HL-60 (cell line): Measurements from ENCODE around the gene SORCS2.

Experiments used
- DNase-seq, 2 experiments: peaks; one replicate each; pipeline ENCODE4 v3.0.0-alpha.2; 2010 to 2020; ENCODE audit warnings: low read depth in 1 of 2, low spot score in 1 of 2
- H3K27ac ChIP-seq: fragments of 250-450 bp; sonication (Bioruptor Pico); replicated peaks from 2 replicates; pipeline ENCODE4 v1.5.1; 2020; ENCODE audit warnings: mild to moderate bottlenecking, moderate library complexity
- H3K27me3 ChIP-seq: fragments of 250-450 bp; sonication (Bioruptor Pico); 2 replicates; pipeline ENCODE4 v1.5.1; 2021; ENCODE audit warnings: mild to moderate bottlenecking, moderate library complexity; ENCODE audit not compliant: insufficient read depth, poor library complexity, severe bottlenecking
- H3K4me3 ChIP-seq: replicated peaks from 2 replicates; pipeline ENCODE4 v1.5.1; 2011; ENCODE audit warnings: mild to moderate bottlenecking, control low read depth, low read length; ENCODE audit not compliant: insufficient read depth
- CTCF ChIP-seq: IDR thresholded peaks from one replicate; pipeline ENCODE4 v1.5.1; 2011; ENCODE audit warnings: low read length, control low read depth, inconsistent platforms; ENCODE audit not compliant: insufficient read depth
- GABPA ChIP-seq: IDR thresholded peaks from 2 replicates; pipeline ENCODE4 v1.6.1; 2012; ENCODE audit warnings: low read depth
- POLR2AphosphoS5 ChIP-seq: IDR thresholded peaks from 2 replicates; pipeline ENCODE4 v1.6.1; 2012; ENCODE audit warnings: low read depth
- REST ChIP-seq: IDR thresholded peaks from 2 replicates; pipeline ENCODE4 v1.6.1; 2012; ENCODE audit warnings: low read depth; ENCODE audit not compliant: insufficient replicate concordance
- SPI1 ChIP-seq: IDR thresholded peaks from 2 replicates; pipeline ENCODE4 v1.6.1; 2012; ENCODE audit warnings: low read depth, mild to moderate bottlenecking, borderline replicate concordance

The SORCS2 gene

GRCh38 chr4:7166237-7166636 is 26.1 kb upstream of the SORCS2 start:
- Histone ChIP-seq H3K27me3 (no peaks in the 10 kb centered on the region), H3K27ac (no peak overlapping the region), H3K4me3 (no peak overlapping the region)
- DNase-seq = no peak
- TF ChIP-seq POLR2AphosphoS5 (no peak), GABPA (no peak), SPI1 (no peak), REST (no peak), CTCF (no peak)

- TF ChIP-seq CTCF = no peak
- no peak for TF ChIP-seq GABPA
- TF ChIP-seq REST = no peak
- TF ChIP-seq SPI1 = no peak
- no peak for TF ChIP-seq POLR2AphosphoS5
- DNase-seq = no peak
These were observed 25.2 kb upstream of the SORCS2 start for GRCh38 chr4:7166981-7167700.

GRCh38 chr4:7167706-7168105 is 24.6 kb upstream of the SORCS2 start:
- no peak overlapping the region for H3K4me3 ChIP-seq
- no peaks in the 10 kb centered on the region for H3K27me3 ChIP-seq
- TF ChIP-seq GABPA (no peak), CTCF (no peak), SPI1 (no peak), POLR2AphosphoS5 (no peak), REST (no peak)
- no peak overlapping the region for H3K27ac ChIP-seq
- DNase-seq = no peak

More at GRCh38 chr4:7166981-7167700, 25.2 kb upstream of the SORCS2 start:
- Histone ChIP-seq H3K27ac (no peak overlapping the region), H3K27me3 (no peaks in the 10 kb centered on the region), H3K4me3 (no peak overlapping the region)
